HEK293T (cell line): ENCODE results near the gene DNPEP.

Experiments
- CTCF ChIA-PET: fragments of 350-600 bp; formaldehyde crosslinking; extraction: SDS; loops from one replicate; lab custom pipeline; 2021; ENCODE audit warnings: antibody characterized with exemption, inconsistent platforms; lab: Yijun Ruan, JAX
- POLR2A ChIA-PET: fragments of 350-600 bp; formaldehyde crosslinking; extraction: SDS; loops from one replicate; lab custom pipeline; 2020; ENCODE audit warnings: antibody characterized with exemption, inconsistent platforms; lab: Yijun Ruan, JAX
- DNase-seq: peaks from one replicate; pipeline ENCODE4 v3.0.0; 2012; ENCODE audit warnings: mixed read lengths; ENCODE audit errors: extremely low spot score
- ARNT ChIP-seq: fragments of 450-650 bp; IDR thresholded peaks from 2 replicates; pipeline ENCODE4 v1.6.1; 2017; ENCODE audit warnings: mild to moderate bottlenecking
- BHLHE40 ChIP-seq: fragments of 450-650 bp; IDR thresholded peaks from 2 replicates; pipeline ENCODE4 v1.6.1; 2016; ENCODE audit warnings: mild to moderate bottlenecking, moderate library complexity, borderline replicate concordance
- CTBP1 ChIP-seq: fragments of 450-650 bp; IDR thresholded peaks from 2 replicates; pipeline ENCODE4 v1.6.1; 2016; ENCODE audit warnings: borderline replicate concordance
- ELF4 ChIP-seq: fragments of 450-650 bp; IDR thresholded peaks from 2 replicates; pipeline ENCODE4 v1.6.1; 2017; ENCODE audit warnings: antibody characterized with exemption
- FOXA1 ChIP-seq: fragments of 450-650 bp; IDR thresholded peaks from 2 replicates; pipeline ENCODE4 v1.6.1; 2016; ENCODE audit warnings: mild to moderate bottlenecking
- FOXK2 ChIP-seq: fragments of 450-650 bp; IDR thresholded peaks from 2 replicates; pipeline ENCODE4 v1.6.1; 2016; ENCODE audit warnings: mild to moderate bottlenecking
- FOXM1 ChIP-seq: fragments of 450-650 bp; IDR thresholded peaks from 2 replicates; pipeline ENCODE4 v1.6.1; 2017; ENCODE audit warnings: mild to moderate bottlenecking, borderline replicate concordance
- HDGF ChIP-seq: fragments of 450-650 bp; IDR thresholded peaks from 2 replicates; pipeline ENCODE4 v1.6.1; 2017; ENCODE audit warnings: antibody characterized with exemption, borderline replicate concordance
- L3MBTL2 ChIP-seq: fragments of 450-650 bp; conservative IDR thresholded peaks from 2 replicates; pipeline ENCODE4 v1.6.1; 2016; ENCODE audit warnings: mild to moderate bottlenecking
- LEF1 ChIP-seq: fragments of 450-650 bp; IDR thresholded peaks from 2 replicates; pipeline ENCODE4 v1.6.1; 2017; ENCODE audit warnings: mild to moderate bottlenecking, borderline replicate concordance
- NFRKB ChIP-seq: fragments of 450-650 bp; IDR thresholded peaks from 2 replicates; pipeline ENCODE4 v1.6.1; 2016; ENCODE audit warnings: mild to moderate bottlenecking, moderate library complexity
- PKNOX1 ChIP-seq: fragments of 450-650 bp; IDR thresholded peaks from 2 replicates; pipeline ENCODE4 v1.6.1; 2016
- SP1 ChIP-seq: fragments of 450-650 bp; IDR thresholded peaks from 2 replicates; pipeline ENCODE4 v1.6.1; 2017
- SUZ12 ChIP-seq: fragments of 450-650 bp; IDR thresholded peaks from 2 replicates; pipeline ENCODE4 v1.6.1; 2016; ENCODE audit warnings: mild to moderate bottlenecking
- TARDBP ChIP-seq: fragments of 450-650 bp; IDR thresholded peaks from 2 replicates; pipeline ENCODE4 v1.6.1; 2016
- ZNF384 ChIP-seq: fragments of 450-650 bp; IDR thresholded peaks from 2 replicates; pipeline ENCODE4 v1.6.1; 2016

DNPEP gene

GRCh38 chr2:219404291-219404910, 16.7 kb upstream of the DNPEP start:
- ChIA-PET CTCF (interaction anchor here (0.6 to 3.5 kb wide), 13 partner anchors 16 to 136 kb away, joined by 3 to 28 read pairs (median 4); partner anchors contain the start of gene DNPEP), POLR2A (interaction anchor here (0.6 to 1.0 kb wide), 2 partner anchors 23 to 167 kb away, joined by 3 read pairs; partner anchors contain the start of gene OBSL1)
- TF ChIP-seq ELF4 (no peak), HDGF (no peak), ZNF384 (no peak)
- no peak for DNase-seq

GRCh38 chr2:219403861-219404260, 16.1 kb upstream of the DNPEP start:
- no peak for TF ChIP-seq FOXA1
- TF ChIP-seq PKNOX1: no peak
- no peak for TF ChIP-seq FOXK2
- no peak for TF ChIP-seq ZNF384
- TF ChIP-seq L3MBTL2: no peak
- TF ChIP-seq BHLHE40: no peak
- no peak for TF ChIP-seq NFRKB
- no peak for TF ChIP-seq ELF4
- TF ChIP-seq ARNT: no peak
- no peak for TF ChIP-seq FOXM1
- TF ChIP-seq SUZ12: no peak
- no peak for TF ChIP-seq TARDBP
- TF ChIP-seq LEF1: no peak
- TF ChIP-seq HDGF: no peak
- no peak for TF ChIP-seq CTBP1
- TF ChIP-seq SP1: no peak
- no peak for DNase-seq
- POLR2A ChIA-PET: interaction anchor here (0.6 to 1.3 kb wide), 2 partner anchors 23 to 126 kb away, joined by 3 read pairs; no protein-coding TSS in a partner anchor
- CTCF ChIA-PET: interaction anchor here (0.6 to 3.5 kb wide), 20 partner anchors 11 to 137 kb away, joined by 3 to 28 read pairs (median 4); partner anchors contain the start of gene DNPEP

- ChIA-PET CTCF (interaction anchor here (0.6 to 3.5 kb wide), 19 partner anchors 10 to 129 kb away, joined by 3 to 28 read pairs (median 4); partner anchors contain the start of gene DNPEP), POLR2A (interaction anchor here (1.2 to 1.5 kb wide), 3 partner anchors 14 to 127 kb away, joined by 3 read pairs; partner anchors contain the start of gene GMPPA)
- TF ChIP-seq NFRKB (no peak), TARDBP (no peak), SUZ12 (no peak), LEF1 (no peak), FOXK2 (no peak), L3MBTL2 (no peak), SP1 (no peak), FOXA1 (no peak), BHLHE40 (no peak), ARNT (no peak)
- DNase-seq: peak; percentile 82
These were observed 15.2 kb upstream of the DNPEP start for GRCh38 chr2:219402665-219403515.

GRCh38 chr2:219401606-219402005, 13.9 kb upstream of the DNPEP start:
- DNase-seq: no peak
- CTCF ChIA-PET: interaction anchor here (0.7 to 3.5 kb wide), 6 partner anchors 13 to 127 kb away, joined by 3 to 28 read pairs (median 4); a partner anchor contains a TSS
- POLR2A ChIA-PET: interaction anchor here (1.2 kb wide), 1 partner anchor 13 kb away, joined by 3 read pairs; no protein-coding TSS in a partner anchor
- TF ChIP-seq ELF4 (no peak), SP1 (no peak), CTBP1 (no peak), L3MBTL2 (no peak), FOXM1 (no peak), BHLHE40 (no peak), ARNT (no peak), FOXA1 (no peak), TARDBP (no peak), NFRKB (no peak), FOXK2 (no peak), HDGF (no peak)

- ChIA-PET CTCF (interaction anchor here (1.0 to 1.1 kb wide), 3 partner anchors 11 to 129 kb away, joined by 3 to 4 read pairs (median 4); no protein-coding TSS in a partner anchor), POLR2A (interaction anchor here (1.0 to 1.1 kb wide), 2 partner anchors 12 to 13 kb away, joined by 3 read pairs; partner anchors contain the start of gene DNPEP)
- TF ChIP-seq FOXM1: no peak
- TF ChIP-seq SP1: no peak
- no peak for TF ChIP-seq TARDBP
- no peak for TF ChIP-seq BHLHE40
- TF ChIP-seq ARNT: no peak
- TF ChIP-seq SUZ12: no peak
- TF ChIP-seq FOXK2: no peak
- TF ChIP-seq LEF1: no peak
- TF ChIP-seq HDGF: no peak
- no peak for DNase-seq
These were observed 12.8 kb upstream of the DNPEP start for GRCh38 chr2:219400562-219400961.

GRCh38 chr2:219399716-219400478, 12.2 kb upstream of the DNPEP start:
- DNase-seq: no peak
- TF ChIP-seq FOXM1: no peak
- TF ChIP-seq ELF4: no peak
- TF ChIP-seq FOXA1: no peak
- TF ChIP-seq HDGF: no peak
- no peak for TF ChIP-seq NFRKB
- no peak for TF ChIP-seq SUZ12
- TF ChIP-seq TARDBP: no peak
- CTCF ChIA-PET: interaction anchor here (1.0 to 1.1 kb wide), 3 partner anchors 10 to 130 kb away, joined by 3 to 4 read pairs (median 4); no protein-coding TSS in a partner anchor
- POLR2A ChIA-PET: interaction anchor here (1.0 to 1.1 kb wide), 2 partner anchors 11 to 12 kb away, joined by 3 read pairs; partner anchors contain the start of gene DNPEP
